ENCODE measurements around the gene INTS15. TPM values are rescaled to one million over a fixed set of nuclear protein-coding genes. Genes with fewer than 3 reads are reported as not detected.

The INTS15 gene
- polyA plus RNA-seq, 1 of the 3 experiments (the other 2 are of a cell fraction), result 39.1 TPM

DNA sequence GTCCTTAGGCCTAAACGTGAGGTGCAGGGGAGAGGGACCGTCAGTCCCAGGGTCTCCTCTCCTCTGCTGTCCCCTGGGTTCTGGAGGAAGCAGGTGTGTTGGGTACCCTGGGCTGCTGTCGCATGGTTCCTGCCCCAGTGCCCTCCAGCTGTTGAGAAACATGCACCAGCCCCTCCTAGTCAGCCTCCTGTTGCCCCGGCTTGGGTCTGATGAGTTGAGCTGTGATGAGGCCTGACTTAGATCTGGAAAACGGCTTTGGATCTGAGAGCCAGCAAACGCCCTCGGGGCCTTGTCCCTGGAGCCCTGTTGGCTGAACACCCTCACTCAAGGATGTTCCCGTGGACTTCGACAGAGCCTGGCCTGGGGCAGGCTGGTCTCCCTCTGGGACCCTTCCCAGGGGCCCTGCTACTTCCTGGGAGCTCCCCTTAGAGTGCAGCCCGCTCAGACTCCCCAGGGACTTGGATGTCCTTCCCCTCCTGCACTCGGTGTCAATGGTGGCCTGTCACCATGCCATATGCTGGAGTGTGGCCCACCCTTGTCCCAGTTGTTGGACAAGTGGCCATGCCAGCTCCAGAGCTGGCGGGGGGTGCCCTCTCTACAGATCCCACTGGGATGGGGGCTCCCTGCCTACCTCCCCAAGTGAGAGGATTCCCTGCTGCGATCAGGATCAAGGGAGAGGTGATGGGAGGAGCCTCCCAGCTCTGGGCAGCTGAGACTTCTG is 59.6 kb downstream of the INTS15 start:
- Histone ChIP-seq H3K9me3 (no peaks in the 10 kb centered on the region), H3K79me2 (ENCODE audit: insufficient read depth) (peaks cover 8% of the 10 kb centered on the region; the same call in 1 of the 2 replicates), H3K27ac (ENCODE audit: low read depth in 2 of 2, low read length in 1 of 2) (no peak overlapping the region), H3K4me1 (ENCODE audit: control insufficient read depth in 1 of 2, insufficient read depth in 2 of 2, low read depth in 1 of 2, low read length in 1 of 2) (no peaks in the 10 kb centered on the region), H3K4me2 (no peak overlapping the region), H3K9ac (no peak overlapping the region), H3F3A (replicated peaks; ENCODE audit: insufficient read depth) (no peaks in the 10 kb centered on the region), H2AFZ (ENCODE audit: low read depth) (no peak overlapping the region), H3K27me3 (ENCODE audit: insufficient read depth) (no peaks in the 10 kb centered on the region), H3K4me3 (ENCODE audit: low read depth in 2 of 2, low read length in 1 of 2) (no peak overlapping the region; a peak in 1 of 4 replicates), H4K20me1 (ENCODE audit: insufficient read depth) (peaks cover 20% of the 10 kb centered on the region; the same call in 1 of the 2 replicates), H3K9me2 (no peaks in the 10 kb centered on the region), H3K36me3 (replicated peaks in 1 of 2; ENCODE audit: control insufficient read depth in 1 of 2, insufficient read depth in 2 of 2, low read length in 1 of 2) (peaks cover 41 to 84% of the 10 kb centered on the region in 2 experiments)
- no peak for TF ChIP-seq GATA2 (CRISPR knock-in tag; IDR thresholded peaks at IDR 0.05)
- no peak for TF ChIP-seq TCF12 (IDR thresholded peaks at IDR 0.05)
- TF ChIP-seq, protein P1, sequence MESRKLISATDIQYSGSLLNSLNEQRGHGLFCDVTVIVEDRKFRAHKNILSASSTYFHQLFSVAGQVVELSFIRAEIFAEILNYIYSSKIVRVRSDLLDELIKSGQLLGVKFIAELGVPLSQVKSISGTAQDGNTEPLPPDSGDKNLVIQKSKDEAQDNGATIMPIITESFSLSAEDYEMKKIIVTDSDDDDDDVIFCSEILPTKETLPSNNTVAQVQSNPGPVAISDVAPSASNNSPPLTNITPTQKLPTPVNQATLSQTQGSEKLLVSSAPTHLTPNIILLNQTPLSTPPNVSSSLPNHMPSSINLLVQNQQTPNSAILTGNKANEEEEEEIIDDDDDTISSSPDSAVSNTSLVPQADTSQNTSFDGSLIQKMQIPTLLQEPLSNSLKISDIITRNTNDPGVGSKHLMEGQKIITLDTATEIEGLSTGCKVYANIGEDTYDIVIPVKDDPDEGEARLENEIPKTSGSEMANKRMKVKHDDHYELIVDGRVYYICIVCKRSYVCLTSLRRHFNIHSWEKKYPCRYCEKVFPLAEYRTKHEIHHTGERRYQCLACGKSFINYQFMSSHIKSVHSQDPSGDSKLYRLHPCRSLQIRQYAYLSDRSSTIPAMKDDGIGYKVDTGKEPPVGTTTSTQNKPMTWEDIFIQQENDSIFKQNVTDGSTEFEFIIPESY (IDR thresholded peaks at IDR 0.05; ENCODE audit: borderline replicate concordance, low read depth), result no peak
- no peak for TF ChIP-seq ELF1 (IDR thresholded peaks at IDR 0.05)
- no peak for TF ChIP-seq MXI1 (IDR thresholded peaks at IDR 0.05; ENCODE audit: low read depth, low read length)
- TF ChIP-seq, protein P2, sequence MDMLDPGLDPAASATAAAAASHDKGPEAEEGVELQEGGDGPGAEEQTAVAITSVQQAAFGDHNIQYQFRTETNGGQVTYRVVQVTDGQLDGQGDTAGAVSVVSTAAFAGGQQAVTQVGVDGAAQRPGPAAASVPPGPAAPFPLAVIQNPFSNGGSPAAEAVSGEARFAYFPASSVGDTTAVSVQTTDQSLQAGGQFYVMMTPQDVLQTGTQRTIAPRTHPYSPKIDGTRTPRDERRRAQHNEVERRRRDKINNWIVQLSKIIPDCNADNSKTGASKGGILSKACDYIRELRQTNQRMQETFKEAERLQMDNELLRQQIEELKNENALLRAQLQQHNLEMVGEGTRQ (IDR thresholded peaks at IDR 0.05; ENCODE audit: borderline replicate concordance, low read depth, low read length), result no peak
- TF ChIP-seq, protein P3, sequence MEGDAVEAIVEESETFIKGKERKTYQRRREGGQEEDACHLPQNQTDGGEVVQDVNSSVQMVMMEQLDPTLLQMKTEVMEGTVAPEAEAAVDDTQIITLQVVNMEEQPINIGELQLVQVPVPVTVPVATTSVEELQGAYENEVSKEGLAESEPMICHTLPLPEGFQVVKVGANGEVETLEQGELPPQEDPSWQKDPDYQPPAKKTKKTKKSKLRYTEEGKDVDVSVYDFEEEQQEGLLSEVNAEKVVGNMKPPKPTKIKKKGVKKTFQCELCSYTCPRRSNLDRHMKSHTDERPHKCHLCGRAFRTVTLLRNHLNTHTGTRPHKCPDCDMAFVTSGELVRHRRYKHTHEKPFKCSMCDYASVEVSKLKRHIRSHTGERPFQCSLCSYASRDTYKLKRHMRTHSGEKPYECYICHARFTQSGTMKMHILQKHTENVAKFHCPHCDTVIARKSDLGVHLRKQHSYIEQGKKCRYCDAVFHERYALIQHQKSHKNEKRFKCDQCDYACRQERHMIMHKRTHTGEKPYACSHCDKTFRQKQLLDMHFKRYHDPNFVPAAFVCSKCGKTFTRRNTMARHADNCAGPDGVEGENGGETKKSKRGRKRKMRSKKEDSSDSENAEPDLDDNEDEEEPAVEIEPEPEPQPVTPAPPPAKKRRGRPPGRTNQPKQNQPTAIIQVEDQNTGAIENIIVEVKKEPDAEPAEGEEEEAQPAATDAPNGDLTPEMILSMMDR (IDR thresholded peaks at IDR 0.05), result no peak
- no peak for TF ChIP-seq RFX5 (IDR thresholded peaks at IDR 0.05; ENCODE audit: low read length)
- no peak for TF ChIP-seq RCOR1 (IDR thresholded peaks at IDR 0.05; ENCODE audit: low read length)
- no peak for TF ChIP-seq TEAD4 (IDR thresholded peaks at IDR 0.05; ENCODE audit: borderline replicate concordance, insufficient read depth)
- WGBS (ENCODE audit: low lambda C conversion rate), result 94% methylated on average over 8 of the region's 13 CpGs
- CTCF ChIA-PET, result interaction anchor here (0.7 to 2.8 kb wide), 3 partner anchors 10 to 58 kb away, joined by 3 to 12 read pairs (median 3); no protein-coding TSS in a partner anchor
- DNase-seq, result peak; percentile 36
- POLR2A ChIA-PET, result no interaction called here

DNA sequence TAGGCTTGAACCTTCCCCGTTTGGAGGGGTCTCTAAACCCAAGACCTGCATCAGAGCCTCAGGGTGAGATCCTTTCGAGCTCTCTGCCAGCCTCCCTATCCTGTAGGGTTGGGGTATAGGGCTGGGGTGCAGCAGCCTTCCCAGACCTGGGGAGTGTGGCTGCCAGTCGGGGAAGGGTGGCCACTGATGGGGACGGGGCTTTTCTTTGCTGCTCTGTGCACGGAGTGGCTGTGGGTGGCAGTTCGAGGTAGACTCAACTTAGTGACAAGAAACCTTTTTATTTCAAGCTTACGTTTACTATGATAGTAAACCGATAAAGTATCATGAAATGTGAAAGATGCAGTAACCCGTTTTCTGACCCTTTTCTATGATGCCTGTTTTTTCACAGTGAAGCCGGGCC is 60.3 kb downstream of the INTS15 start:
- Histone ChIP-seq H3K9ac (no peak overlapping the region), H3K27ac (ENCODE audit: low read depth in 2 of 2, low read length in 1 of 2) (no peak overlapping the region), H2AFZ (ENCODE audit: low read depth) (no peak overlapping the region), H3K4me1 (ENCODE audit: control insufficient read depth in 1 of 2, insufficient read depth in 2 of 2, low read depth in 1 of 2, low read length in 1 of 2) (no peaks in the 10 kb centered on the region), H3K79me2 (ENCODE audit: insufficient read depth) (peaks cover 8% of the 10 kb centered on the region; the same call in 1 of the 2 replicates), H4K20me1 (ENCODE audit: insufficient read depth) (peaks cover 20% of the 10 kb centered on the region; the same call in 1 of the 2 replicates), H3K9me2 (no peaks in the 10 kb centered on the region), H3K36me3 (replicated peaks in 1 of 2; ENCODE audit: control insufficient read depth in 1 of 2, insufficient read depth in 2 of 2, low read length in 1 of 2) (peaks cover 40 to 84% of the 10 kb centered on the region in 2 experiments), H3K4me3 (ENCODE audit: low read depth in 2 of 2, low read length in 1 of 2) (no peak overlapping the region; a peak in 1 of 4 replicates), H3K4me2 (no peak overlapping the region), H3F3A (replicated peaks; ENCODE audit: insufficient read depth) (no peaks in the 10 kb centered on the region), H3K9me3 (no peaks in the 10 kb centered on the region), H3K27me3 (ENCODE audit: insufficient read depth) (no peaks in the 10 kb centered on the region)
- POLR2A ChIA-PET, result no interaction called here
- CTCF ChIA-PET, result interaction anchor here (0.6 to 2.8 kb wide), 3 partner anchors 9 to 138 kb away, joined by 3 to 12 read pairs (median 3); no protein-coding TSS in a partner anchor
- no peak for TF ChIP-seq GATA2 (CRISPR knock-in tag; IDR thresholded peaks at IDR 0.05)
- 97% methylated on average over 10 of the region's 10 CpGs for WGBS (ENCODE audit: low lambda C conversion rate)
- peak; percentile 32 for DNase-seq
